ENCODE results near the gene HERC4.
"Not testable (repeated sequence)": the region's sequence is repeated elsewhere in the genome, so short reads cannot be mapped to it uniquely, and the experiment has no call there.

HERC4 gene

DNA sequence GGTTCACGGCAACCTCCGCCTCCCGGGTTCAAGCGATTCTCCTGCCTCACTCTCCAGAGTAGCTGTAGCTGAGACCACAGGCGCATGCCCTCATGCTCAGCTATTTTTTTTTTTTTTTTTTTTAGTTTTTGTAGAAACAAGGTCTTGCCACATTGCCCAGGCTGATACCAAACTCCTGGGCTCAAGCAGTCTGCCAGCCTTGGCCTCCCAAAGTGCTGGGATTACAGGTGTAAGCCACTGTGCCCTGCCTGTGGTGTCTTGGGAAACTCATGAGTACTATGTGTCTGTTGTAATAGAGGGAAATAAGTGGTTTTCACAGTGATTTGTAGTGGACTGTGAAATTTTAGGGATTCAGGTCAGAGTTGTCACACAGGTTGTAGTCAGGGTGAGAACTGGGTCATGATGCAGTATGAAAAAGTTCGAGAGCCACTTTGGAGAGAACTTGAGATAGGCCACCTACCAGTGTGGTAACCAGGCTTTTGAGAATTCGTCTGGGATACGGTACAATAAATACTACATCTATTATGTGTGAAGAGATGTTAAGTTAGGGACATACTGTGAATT lies 160.2 kb downstream of the HERC4 start:
- no peak for DNase-seq
- Histone ChIP-seq H3K27me3 (replicated peaks; ENCODE audit: control insufficient read depth, insufficient read depth, low read length, poor library complexity, severe bottlenecking) (no peaks in the 10 kb centered on the region), H3K4me3 (ENCODE audit: insufficient read depth, low read depth, low read length, poor library complexity, severe bottlenecking) (no peak overlapping the region), H3K27ac (ENCODE audit: insufficient read depth, low read length, poor library complexity, severe bottlenecking) (no peak overlapping the region), H3K36me3 (ENCODE audit: control insufficient read depth, insufficient read depth, low read length) (peaks cover 61% of the 10 kb centered on the region), H3K9me3 (ENCODE audit: control insufficient read depth, low read length) (no peaks in the 10 kb centered on the region), H3K4me1 (ENCODE audit: control insufficient read depth, insufficient read depth, low read length, poor library complexity, severe bottlenecking) (no peaks in the 10 kb centered on the region)

DNA sequence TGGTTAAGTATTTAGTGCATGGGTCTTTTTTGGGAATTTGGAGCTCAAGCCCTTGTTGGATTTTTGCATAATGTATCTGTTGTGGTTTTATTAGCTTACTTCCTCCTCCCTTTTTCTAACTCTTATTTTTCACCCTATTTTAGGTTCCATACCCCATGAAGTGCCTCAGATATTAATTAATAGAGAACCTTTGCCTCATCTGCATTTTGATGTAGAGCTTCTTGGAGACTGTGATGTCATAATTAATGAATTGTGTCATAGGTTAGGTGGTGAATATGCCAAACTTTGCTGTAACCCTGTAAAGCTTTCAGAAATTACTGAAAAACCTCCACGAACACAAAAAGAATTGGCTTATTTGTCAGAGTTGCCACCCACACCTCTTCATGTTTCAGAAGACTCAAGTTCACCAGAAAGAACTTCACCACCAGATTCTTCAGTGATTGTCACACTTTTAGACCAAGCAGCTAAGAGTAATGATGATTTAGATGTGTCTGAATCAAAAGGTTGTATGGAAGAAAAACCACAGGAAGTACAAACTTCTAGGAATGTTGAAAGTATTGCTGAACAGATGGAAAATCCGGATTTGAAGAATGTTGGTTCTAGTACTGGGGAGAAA lies 162.6 kb downstream of the HERC4 start:
- Histone ChIP-seq H3K9me3 (ENCODE audit: control insufficient read depth, low read length) (no peaks in the 10 kb centered on the region), H3K4me3 (ENCODE audit: insufficient read depth, low read depth, low read length, poor library complexity, severe bottlenecking) (no peak overlapping the region), H3K27ac (ENCODE audit: insufficient read depth, low read length, poor library complexity, severe bottlenecking) (no peak overlapping the region), H3K27me3 (replicated peaks; ENCODE audit: control insufficient read depth, insufficient read depth, low read length, poor library complexity, severe bottlenecking) (no peaks in the 10 kb centered on the region), H3K36me3 (ENCODE audit: control insufficient read depth, insufficient read depth, low read length) (peaks cover 70% of the 10 kb centered on the region), H3K4me1 (ENCODE audit: control insufficient read depth, insufficient read depth, low read length, poor library complexity, severe bottlenecking) (no peaks in the 10 kb centered on the region)
- no peak for DNase-seq

DNA sequence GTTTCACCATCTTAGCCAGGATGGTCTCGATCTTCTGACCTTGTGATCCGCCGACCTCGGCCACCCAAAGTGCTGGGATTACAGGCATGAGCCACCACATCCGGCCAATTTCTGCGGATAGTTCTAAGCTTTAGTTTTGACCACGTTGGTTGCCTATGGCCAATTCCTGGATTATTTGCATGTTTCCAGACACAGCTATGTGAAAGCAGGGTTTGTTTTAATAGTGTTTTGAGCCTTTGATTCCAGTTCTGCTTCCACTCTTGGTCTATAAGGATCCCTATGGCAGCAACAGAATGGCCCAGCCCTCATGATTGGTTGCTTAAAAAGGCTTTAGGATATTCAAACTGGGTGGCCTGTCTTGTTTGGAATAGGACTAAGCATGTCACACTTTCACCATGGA lies 171.5 kb downstream of the HERC4 start:
- H3K4me3 ChIP-seq (ENCODE audit: insufficient read depth, low read depth, low read length, poor library complexity, severe bottlenecking): no peak overlapping the region
- no peaks in the 10 kb centered on the region for H3K4me1 ChIP-seq (ENCODE audit: control insufficient read depth, insufficient read depth, low read length, poor library complexity, severe bottlenecking)
- H3K9me3 ChIP-seq (ENCODE audit: control insufficient read depth, low read length): no peaks in the 10 kb centered on the region
- DNase-seq: no peak
- H3K36me3 ChIP-seq (ENCODE audit: control insufficient read depth, insufficient read depth, low read length): peaks cover 42% of the 10 kb centered on the region
- no peak overlapping the region for H3K27ac ChIP-seq (ENCODE audit: insufficient read depth, low read length, poor library complexity, severe bottlenecking)
- H3K27me3 ChIP-seq (replicated peaks; ENCODE audit: control insufficient read depth, insufficient read depth, low read length, poor library complexity, severe bottlenecking): no peaks in the 10 kb centered on the region

DNA sequence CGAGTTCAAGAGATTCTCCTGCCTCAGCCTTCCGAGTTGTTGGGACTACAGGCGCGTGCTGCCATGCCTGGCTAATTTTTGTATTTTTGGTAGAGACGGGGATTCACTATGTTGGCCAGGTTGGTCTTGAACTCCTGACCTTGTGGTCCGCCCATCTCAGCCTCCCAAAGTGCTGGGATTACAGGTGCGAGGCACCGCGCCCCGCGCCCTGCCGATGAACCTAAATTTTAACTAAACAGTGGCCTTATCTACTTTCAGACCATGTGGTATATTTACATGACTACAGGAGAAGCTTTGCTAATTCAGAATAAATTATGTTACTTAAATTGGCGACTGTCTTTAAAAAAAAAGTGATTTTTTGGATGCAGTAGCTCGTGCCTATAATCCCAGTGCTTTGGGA lies 181.4 kb downstream of the HERC4 start:
- H3K36me3 ChIP-seq (ENCODE audit: control insufficient read depth, insufficient read depth, low read length): peaks cover 65% of the 10 kb centered on the region
- no peak overlapping the region for H3K27ac ChIP-seq (ENCODE audit: insufficient read depth, low read length, poor library complexity, severe bottlenecking)
- H3K27me3 ChIP-seq (replicated peaks; ENCODE audit: control insufficient read depth, insufficient read depth, low read length, poor library complexity, severe bottlenecking): no peaks in the 10 kb centered on the region
- peaks cover 3% of the 10 kb centered on the region for H3K4me1 ChIP-seq (ENCODE audit: control insufficient read depth, insufficient read depth, low read length, poor library complexity, severe bottlenecking)
- no peak overlapping the region for H3K4me3 ChIP-seq (ENCODE audit: insufficient read depth, low read depth, low read length, poor library complexity, severe bottlenecking)
- no peak for DNase-seq
- H3K9me3 ChIP-seq (ENCODE audit: control insufficient read depth, low read length): no peaks in the 10 kb centered on the region

DNA sequence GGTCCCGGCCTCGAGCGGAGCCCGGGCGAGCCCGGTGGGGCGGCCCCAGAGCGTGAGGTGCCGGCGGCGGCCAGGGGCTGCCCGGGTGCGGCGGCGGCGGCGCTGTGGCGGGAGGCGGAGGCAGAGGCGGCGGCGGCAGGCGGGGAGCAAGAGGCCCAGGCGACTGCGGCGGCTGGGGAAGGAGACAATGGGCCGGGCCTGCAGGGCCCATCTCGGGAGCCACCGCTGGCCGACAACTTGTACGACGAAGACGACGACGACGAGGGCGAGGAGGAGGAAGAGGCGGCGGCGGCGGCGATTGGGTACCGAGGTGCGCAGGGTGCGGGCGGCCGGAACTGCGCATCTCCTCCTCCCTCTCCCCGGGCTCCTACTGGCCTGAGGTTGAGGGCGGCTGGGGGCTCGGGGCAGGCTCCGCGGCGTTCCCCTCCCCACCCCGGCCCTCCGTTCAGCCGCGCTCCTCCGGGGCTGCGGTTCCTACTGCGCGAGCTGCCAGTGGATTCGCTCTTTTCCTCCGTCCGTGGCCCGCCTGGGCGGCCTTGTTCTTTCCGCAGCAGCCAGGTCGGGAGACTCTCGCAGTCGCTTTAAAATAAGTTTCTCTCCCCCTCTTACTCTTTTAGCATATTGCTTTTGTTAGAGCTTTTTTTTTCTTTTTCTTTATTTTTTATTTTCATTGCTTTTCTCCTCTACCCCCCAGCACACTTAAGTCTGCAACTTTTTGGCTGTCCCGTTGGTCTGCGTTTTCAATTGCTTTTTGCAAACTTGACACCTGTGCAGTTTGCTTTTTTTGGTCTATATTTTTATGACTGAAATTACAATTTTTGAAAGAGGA lies 190.0 kb downstream of the HERC4 start:
- Histone ChIP-seq H3K4me3 (ENCODE audit: insufficient read depth, low read depth, low read length, poor library complexity, severe bottlenecking) (peak overlapping the region; percentile 72), H3K27ac (ENCODE audit: insufficient read depth, low read length, poor library complexity, severe bottlenecking) (peak overlapping the region; percentile 78), H3K4me1 (ENCODE audit: control insufficient read depth, insufficient read depth, low read length, poor library complexity, severe bottlenecking) (peaks cover 16% of the 10 kb centered on the region), H3K27me3 (replicated peaks; ENCODE audit: control insufficient read depth, insufficient read depth, low read length, poor library complexity, severe bottlenecking) (no peaks in the 10 kb centered on the region), H3K36me3 (ENCODE audit: control insufficient read depth, insufficient read depth, low read length) (peaks cover 32% of the 10 kb centered on the region), H3K9me3 (ENCODE audit: control insufficient read depth, low read length) (no peaks in the 10 kb centered on the region)
- DNase-seq: peak; percentile 71 to 73 (median 72)

DNA sequence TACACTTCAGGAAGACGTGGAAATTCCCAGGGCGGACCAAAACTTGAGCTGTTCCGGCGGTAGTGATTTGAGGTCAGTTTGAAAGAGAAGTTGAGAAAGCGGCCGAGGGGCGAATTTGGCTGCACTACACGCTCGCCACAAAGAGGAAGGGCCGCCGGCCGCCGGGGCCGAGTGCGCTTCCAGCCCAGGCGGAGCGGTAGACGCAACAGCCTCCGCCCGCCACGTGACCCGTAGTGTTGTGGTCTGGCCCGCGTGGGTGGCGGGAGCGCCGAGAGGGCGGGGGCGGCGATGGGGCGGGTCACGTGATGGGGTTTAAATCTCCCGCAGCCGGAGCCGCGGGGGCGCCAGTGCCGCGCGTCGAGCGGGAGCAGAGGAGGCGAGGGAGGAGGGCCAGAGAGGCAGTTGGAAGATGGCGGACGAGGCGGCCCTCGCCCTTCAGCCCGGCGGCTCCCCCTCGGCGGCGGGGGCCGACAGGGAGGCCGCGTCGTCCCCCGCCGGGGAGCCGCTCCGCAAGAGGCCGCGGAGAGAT lies 190.7 kb downstream of the HERC4 start, which contains the start of gene SIRT1:
Gene SIRT1 (plus strand): TSS at position 344 of the 529 bp plus-strand sequence. CDS start 66 bp downstream, at position 410.
- H3K4me3 ChIP-seq (ENCODE audit: insufficient read depth, low read depth, low read length, poor library complexity, severe bottlenecking): peak within 1 kb of the TSS; percentile 72
- DNase-seq: peak; percentile 89 to 90 (median 89)
- peaks cover 13% of the 10 kb centered on the region for H3K4me1 ChIP-seq (ENCODE audit: control insufficient read depth, insufficient read depth, low read length, poor library complexity, severe bottlenecking)
- H3K9me3 ChIP-seq (ENCODE audit: control insufficient read depth, low read length): no peaks in the 10 kb centered on the region
- H3K27me3 ChIP-seq (replicated peaks; ENCODE audit: control insufficient read depth, insufficient read depth, low read length, poor library complexity, severe bottlenecking): no peaks in the 10 kb centered on the region
- peaks cover 26% of the 10 kb centered on the region for H3K36me3 ChIP-seq (ENCODE audit: control insufficient read depth, insufficient read depth, low read length)
- peak within 1 kb of the TSS; percentile 78 for H3K27ac ChIP-seq (ENCODE audit: insufficient read depth, low read length, poor library complexity, severe bottlenecking)

DNA sequence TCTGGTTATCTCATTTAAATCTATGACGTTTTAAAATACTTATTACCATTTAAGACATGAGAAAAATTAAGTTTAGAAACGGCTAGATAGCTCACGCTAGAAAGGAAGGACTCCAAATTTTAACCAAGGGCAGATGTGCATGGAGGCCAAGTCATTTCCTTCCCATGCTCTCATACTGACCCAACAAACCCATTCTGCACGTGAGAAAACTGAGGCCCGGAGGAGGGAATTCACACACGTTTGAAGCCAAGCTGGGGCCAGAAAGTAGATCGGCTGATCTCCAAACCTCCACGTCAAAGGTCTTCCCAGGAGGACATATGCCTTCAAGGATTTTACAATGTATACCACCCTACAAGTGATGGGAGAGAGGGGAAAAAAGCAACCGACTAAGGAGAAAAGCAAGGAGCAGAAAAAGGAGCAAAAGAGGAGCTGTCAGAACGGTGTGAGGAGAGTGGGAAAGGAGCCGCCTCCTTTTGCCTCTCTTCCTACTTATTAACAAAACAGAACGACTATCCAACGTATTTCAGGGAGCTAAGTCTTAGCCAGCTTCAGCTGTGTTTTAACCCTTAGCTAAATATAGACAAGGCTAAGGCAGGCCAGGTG lies 191.3 kb downstream of the HERC4 start:
- Histone ChIP-seq H3K4me1 (ENCODE audit: control insufficient read depth, insufficient read depth, low read length, poor library complexity, severe bottlenecking) (peaks cover 13% of the 10 kb centered on the region), H3K27ac (ENCODE audit: insufficient read depth, low read length, poor library complexity, severe bottlenecking) (peak overlapping the region; percentile 78), H3K36me3 (ENCODE audit: control insufficient read depth, insufficient read depth, low read length) (peaks cover 20% of the 10 kb centered on the region), H3K27me3 (replicated peaks; ENCODE audit: control insufficient read depth, insufficient read depth, low read length, poor library complexity, severe bottlenecking) (no peaks in the 10 kb centered on the region), H3K4me3 (ENCODE audit: insufficient read depth, low read depth, low read length, poor library complexity, severe bottlenecking) (peak overlapping the region; percentile 72), H3K9me3 (ENCODE audit: control insufficient read depth, low read length) (no peaks in the 10 kb centered on the region)
- no peak for DNase-seq

DNA sequence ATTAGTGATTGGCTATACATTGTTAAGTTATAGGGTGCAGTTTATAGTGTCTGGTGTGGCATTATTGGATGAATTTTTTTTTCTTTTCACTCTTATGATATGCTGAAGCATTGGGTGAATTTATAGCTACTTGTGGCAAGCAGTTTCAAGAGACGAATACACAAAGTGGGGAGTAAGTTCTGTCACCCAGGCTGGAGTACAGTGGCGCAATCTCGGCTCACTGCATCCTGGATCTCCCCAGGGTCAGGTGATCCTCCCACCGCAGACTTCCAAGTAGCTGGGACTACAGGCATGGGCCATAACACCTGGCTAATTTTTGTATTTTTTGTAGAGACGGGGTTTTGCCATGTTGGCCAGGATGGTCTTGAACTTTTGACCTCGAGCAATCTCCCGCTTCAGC lies 196.9 kb downstream of the HERC4 start:
- Histone ChIP-seq H3K27ac (ENCODE audit: insufficient read depth, low read length, poor library complexity, severe bottlenecking) (no peak overlapping the region), H3K4me3 (ENCODE audit: insufficient read depth, low read depth, low read length, poor library complexity, severe bottlenecking) (no peak overlapping the region), H3K9me3 (ENCODE audit: control insufficient read depth, low read length) (no peaks in the 10 kb centered on the region), H3K27me3 (replicated peaks; ENCODE audit: control insufficient read depth, insufficient read depth, low read length, poor library complexity, severe bottlenecking) (no peaks in the 10 kb centered on the region), H3K36me3 (ENCODE audit: control insufficient read depth, insufficient read depth, low read length) (no peaks in the 10 kb centered on the region), H3K4me1 (ENCODE audit: control insufficient read depth, insufficient read depth, low read length, poor library complexity, severe bottlenecking) (no peaks in the 10 kb centered on the region)
- no peak for DNase-seq

DNA sequence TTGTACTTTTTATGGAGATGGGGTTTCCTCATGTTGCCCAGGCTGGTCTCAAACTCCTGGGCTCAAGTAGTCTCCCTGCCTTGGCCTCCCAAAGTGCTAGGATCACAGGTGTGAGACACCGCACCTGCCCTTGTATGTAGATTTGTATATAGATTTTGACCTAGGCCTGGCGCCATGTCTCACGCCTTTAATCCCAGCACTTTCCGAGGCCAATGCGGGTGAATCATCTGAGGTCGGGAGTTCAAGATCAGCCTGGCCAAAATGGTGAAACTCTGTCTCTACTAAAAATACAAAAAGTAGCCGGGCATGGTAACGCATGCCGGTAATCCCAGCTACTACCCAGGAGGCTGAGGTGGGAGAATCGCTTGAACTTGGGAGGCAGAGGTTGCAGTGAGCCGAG lies 197.7 kb downstream of the HERC4 start:
- not testable (repeated sequence) for H3K4me3 ChIP-seq (ENCODE audit: insufficient read depth, low read depth, low read length, poor library complexity, severe bottlenecking); H3K4me1 ChIP-seq (ENCODE audit: control insufficient read depth, insufficient read depth, low read length, poor library complexity, severe bottlenecking); DNase-seq; H3K36me3 ChIP-seq (ENCODE audit: control insufficient read depth, insufficient read depth, low read length); H3K27me3 ChIP-seq (replicated peaks; ENCODE audit: control insufficient read depth, insufficient read depth, low read length, poor library complexity, severe bottlenecking); H3K27ac ChIP-seq (ENCODE audit: insufficient read depth, low read length, poor library complexity, severe bottlenecking); H3K9me3 ChIP-seq (ENCODE audit: control insufficient read depth, low read length)
